GM19452 (cell line): ENCODE data around the gene DLG1.
"Not testable (repeated sequence)": the region's sequence is repeated elsewhere in the genome, so short reads cannot be mapped to it uniquely, and the experiment has no call there.

Experiments
- ATAC-seq: cut with Tn5 transposase; IDR thresholded peaks from one replicate; pipeline ENCODE4 v1.9.1; 2021; ENCODE audit not compliant: unreplicated experiment

DLG1 gene

DNA sequence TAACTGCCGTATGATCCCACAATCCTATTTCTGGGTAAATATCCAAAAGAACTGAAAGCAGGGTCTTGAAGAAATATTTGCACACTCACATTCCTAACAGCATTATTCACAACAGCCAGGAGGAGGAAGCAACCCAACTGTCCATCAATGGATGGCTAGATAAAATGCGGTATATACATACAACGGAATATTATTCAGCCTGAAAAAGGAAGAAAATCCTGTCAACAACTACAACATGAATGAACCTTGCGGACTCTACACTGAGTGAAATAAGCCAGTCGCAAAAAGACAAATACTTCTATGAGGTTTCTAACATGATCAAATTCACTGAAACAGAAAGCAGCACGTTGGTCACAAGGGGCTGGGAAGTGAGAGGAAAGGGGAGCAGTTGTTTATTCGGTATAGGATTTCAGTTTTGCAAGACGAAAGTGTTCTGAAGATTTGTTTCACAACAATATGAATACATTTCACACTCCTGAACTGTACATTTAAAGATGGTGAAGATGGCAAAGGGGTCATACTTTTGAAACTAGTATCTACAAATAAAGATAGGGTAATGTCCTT, 6.2 kb downstream of the DLG1 start:
- no peak for ATAC-seq

DNA sequence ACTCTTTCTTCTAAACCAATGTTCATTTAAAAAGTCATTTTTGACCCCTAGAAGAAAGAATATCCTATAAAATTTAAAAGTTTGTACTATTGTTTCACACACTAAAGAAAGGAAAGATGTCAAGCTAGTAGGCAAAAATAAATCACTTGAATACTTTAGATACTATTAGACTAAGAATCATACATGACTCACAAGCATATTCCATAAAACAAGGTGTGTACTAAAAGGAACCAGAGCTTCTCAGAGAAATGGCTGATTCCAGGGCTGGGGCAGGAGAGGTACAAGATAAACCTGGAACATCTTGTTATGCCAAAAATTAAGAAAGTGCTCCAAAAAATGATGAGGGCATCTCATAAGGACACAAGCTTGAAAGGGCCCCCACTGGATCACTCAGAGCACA, 8.7 kb downstream of the DLG1 start:
- ATAC-seq: no peak

DNA sequence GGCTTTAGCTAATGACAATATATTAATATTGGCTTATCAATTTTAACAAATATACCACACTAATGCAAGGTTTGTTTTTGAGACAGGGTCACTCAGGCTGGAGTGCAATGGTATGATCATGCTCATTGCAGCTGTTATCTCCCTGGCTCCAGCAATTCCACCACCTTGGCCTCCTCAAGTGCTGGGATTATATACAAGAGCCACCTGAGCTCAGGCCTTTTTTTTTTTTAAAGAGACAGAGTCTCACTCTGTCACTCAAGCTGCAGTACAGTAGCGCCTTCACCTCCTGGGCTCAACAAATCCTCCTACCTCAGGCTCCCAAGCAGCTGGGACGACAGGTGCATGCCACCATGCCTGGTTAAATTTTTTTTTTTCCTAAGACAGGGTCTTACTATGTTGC, 11.7 kb downstream of the DLG1 start:
- no peak for ATAC-seq

DNA sequence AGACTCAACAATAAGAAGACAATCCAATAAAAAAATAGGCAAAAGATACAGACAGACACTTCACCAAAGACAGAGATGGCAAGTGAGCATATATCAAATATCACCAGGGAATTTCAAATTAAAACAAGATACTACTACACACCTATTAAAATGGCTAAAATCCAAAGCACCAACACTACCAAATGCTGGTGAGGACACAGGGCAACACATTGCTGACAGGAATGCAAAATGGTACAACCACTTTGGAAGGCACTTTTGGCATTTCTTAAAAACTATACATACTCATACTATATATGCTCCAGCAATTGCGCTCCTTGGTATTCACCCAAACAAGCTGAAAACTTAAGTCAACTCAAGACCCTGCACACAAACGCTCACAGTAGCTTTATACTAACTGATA, 12.9 kb downstream of the DLG1 start:
- no peak for ATAC-seq

DNA sequence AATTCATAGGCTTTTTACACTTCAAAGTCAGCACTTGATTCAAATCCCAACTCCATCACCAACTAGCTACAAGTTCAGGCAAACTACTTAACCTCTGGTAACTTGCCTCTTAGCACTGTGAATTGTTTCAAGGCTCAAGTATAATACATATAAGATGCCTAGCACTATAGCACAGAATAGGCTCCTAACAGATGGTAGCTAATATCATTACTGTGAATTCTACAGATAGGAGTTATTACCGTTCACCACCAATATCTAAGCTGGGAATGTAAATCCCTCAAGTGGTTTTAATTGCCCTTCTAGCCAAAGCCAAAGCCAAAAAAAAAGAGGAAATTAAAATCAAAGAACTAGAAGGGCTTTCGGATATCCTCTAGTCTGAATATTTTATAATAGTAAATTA, 15.4 kb downstream of the DLG1 start:
- no peak for ATAC-seq

DNA sequence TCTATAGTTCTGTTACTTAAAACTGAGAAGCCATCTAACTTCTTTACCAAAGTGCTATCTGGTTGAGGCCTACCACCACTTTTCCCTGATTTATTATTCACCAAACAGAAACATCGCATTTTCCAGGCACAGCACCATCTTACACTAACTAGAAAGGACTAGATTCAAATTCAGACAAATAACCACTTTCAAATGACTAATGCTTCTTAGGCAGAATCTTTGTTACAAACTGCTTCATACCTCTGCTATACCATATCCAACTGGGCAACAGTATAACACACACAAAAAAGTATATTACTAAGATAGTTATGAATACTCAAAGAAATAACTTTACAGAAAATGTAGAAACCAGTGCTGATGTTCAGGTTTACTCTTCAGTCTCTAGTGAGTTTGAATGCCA, 16.6 kb downstream of the DLG1 start:
- ATAC-seq: no peak

DNA sequence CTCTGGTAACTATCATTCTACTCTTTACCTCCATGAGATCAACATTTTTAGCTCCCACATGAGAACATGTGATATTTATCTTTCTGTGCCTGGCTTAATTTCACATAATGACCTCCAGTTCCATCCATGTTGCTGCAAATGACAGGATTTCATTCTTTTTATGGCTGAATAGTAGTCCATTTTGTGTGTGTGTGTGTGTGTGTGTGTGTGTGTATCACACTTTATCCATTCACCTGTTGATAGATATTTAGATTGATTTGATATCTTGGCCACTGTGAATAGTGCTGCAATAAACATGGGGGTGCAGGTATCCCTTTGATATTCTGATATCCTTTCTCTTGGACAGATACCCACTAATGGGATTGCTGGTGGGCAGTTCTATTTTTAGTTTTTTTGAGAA, 18.3 kb downstream of the DLG1 start:
- ATAC-seq: no peak

DNA sequence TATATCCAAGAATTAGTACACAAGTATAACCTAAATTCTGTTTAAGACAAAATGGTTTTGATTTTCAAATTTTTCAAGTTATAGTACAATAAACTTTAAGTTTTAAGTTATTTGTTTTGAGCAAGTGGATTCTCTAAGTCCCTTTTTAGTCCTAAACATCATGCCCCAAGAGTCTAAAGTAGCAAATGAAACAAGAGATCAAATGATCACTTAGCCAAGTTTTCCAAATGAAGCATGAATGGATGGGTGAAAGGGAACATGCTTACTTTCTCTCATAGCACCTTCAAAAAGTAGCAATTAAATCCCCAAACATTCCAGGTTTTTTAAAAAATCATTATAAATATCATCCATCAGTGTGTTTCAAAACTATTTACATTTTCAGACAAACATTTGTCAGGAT, 19.5 kb downstream of the DLG1 start:
- ATAC-seq: no peak

DNA sequence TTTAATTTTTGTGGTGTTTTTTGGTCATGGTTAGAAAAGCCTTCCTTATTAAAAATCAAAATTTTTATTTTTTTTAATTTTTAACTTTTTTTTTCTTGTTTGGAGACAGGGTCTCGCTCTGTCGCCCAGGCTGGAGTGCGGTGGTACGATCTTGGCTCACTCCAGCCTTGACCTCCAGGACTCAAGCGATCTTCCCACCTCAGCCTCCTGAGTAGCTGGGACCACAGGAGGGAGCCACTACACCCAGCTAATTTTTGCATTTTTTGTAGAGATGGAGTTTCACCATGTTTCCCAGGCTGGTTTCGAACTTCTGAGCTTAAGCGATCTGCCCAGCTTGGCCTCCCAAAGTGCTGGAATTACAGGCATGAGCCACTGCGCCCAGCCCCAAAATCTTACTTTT, 21.6 kb downstream of the DLG1 start:
- not testable (repeated sequence) for ATAC-seq

DNA sequence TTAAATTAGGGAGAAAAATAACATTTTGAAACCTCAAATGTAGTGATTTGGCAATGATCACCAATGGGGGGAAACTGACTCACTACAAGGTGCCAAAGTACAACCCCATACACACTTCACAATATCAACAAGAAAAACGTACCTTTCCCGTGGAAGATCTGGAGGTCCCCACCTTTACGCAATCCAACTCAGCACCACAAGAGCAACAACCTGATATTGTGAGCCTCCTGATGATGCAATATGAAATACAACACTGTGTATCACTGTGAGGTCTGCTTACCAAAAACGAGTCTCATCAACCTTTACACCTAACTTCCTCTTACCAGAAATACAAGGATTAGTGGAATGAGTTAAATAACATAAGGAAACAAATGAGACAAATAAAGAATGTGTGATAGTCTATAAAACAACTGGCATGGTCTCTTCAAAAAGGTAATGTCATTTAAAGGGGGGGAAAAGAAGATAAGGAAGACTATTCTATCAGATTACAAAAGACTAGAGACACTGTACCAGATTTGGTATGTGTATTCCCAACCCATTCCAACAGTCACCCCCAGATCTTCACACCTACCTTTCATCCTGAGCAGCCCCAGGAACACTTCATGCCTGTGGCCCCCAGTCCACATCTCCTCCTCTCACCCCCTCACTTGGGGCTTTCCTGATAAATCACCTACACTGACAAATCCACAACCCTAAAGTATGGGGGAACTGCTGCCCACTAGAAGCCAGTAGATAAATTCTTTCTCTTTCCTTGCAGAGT, 27.7 kb downstream of the DLG1 start:
- no peak for ATAC-seq

DNA sequence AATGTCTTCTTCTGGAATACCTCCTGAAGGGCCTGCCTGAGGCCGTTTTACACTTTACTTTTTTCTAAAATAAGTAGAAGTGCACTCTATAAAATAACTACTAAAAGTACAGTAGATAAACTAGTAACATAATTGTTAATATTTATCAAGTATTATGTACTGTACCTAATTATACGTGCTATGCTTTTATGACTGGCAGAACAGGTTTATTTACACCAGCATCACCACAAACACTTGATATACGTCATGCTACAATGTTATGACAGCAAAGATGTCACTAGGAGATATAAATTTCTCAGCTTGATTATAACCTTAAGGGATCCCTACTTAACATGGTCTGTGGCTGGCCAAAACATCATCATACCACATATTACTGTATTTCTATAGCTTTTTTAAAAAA, 29.4 kb downstream of the DLG1 start:
- ATAC-seq: no peak

DNA sequence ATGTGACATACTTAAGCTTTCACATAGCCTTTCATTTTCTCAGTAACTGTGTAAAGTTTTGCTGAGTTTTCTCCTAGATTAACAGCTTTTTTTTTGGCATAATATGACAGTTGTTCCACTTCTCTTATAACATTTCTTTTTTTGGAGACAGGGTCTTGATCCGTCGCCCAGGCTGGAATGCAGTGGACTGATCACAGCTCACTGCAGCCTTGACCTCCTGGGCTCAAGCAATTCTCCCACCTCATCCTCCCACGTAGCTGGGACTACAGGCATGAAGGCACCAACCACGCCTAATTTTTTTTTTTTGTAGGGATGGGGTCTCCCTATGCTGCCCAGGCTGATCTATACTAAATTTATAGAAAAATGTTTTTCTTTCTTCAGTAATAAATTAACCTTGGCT, 30.1 kb downstream of the DLG1 start:
- ATAC-seq: no peak

DNA sequence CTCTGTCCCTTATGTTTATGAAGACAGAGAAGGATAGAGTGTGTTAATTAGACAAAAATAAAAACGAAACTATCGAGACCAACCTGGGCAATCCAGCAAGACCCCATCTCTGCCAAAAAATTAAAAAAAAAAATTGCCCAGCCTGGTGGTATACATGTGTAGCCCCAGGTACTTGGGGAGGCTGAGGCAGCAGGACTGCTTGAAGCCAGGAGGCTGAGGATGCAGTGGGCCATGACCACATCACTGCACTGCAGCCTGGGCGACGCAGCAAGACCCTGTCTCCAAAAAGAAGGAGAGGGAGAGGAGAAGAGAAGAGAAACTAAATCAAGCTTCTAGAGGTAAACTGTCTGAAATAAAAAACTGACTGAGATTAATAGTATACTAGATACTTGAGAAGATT, 32.1 kb downstream of the DLG1 start:
- no peak for ATAC-seq

DNA sequence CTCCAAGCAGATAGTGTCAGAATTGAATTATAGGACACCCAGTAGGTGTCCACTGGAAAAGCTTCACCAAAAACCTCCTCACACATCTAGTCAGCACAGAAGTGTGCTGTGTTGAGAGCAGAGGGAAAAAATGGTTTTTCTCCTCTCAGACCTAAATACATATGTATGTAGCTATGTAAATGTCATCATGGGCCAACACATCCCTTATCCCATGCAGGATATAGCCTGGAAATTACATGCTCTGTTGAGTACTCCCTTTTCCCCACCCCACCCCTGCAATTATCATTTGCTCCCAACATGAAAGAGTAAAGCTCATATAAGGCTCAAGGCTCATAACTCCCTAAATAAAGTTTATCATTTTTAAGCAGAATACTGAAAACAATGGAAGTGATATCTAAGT, 35.7 kb downstream of the DLG1 start:
- no peak for ATAC-seq

DNA sequence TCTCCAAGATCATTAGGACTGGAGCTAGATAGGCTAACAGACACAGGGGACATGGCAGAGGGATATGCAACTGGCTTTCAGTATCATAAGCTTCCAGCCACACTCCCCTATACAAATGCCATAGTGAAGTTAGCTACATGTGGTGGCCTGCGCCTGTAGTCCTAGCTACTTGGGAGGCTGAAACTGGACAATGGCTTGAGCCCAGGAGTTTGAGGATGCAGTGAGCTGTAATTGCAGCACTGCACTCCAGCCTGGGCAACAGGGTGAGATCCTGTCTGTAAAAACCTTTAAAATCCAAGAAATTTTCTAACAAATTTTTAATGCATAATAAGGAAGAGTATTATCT, 37.3 kb downstream of the DLG1 start:
- ATAC-seq: no peak

DNA sequence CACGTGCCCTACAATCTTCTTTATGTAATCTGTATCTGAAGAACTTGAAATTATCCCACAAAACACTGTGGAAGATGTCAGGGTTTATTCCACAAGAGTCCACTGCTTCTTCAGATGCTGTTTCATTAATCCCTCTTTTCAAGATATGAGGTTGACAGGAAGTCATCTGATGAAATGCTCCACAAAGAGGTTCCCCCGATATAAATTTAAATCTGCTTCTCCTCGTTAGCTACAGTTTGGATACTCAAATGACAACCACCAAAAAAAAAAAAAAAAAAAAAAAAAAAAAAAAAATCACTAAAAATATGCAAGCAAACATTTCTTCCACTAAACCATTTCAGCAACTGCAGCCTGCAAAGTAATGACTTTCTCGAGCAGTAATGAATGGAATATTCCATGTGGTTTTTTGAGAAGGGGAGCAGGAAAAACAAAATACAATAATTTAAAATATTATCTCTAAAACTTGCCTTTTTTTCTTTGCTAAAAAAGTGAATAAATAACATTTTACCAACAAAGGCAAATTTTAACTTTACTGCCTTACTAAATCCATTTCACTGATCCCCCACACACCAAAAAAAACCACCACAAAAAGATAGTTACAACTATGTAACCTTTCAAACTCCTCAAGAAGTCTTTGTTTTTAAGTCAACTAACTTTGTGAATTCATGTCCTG, 37.8 kb downstream of the DLG1 start:
- ATAC-seq: no peak

DNA sequence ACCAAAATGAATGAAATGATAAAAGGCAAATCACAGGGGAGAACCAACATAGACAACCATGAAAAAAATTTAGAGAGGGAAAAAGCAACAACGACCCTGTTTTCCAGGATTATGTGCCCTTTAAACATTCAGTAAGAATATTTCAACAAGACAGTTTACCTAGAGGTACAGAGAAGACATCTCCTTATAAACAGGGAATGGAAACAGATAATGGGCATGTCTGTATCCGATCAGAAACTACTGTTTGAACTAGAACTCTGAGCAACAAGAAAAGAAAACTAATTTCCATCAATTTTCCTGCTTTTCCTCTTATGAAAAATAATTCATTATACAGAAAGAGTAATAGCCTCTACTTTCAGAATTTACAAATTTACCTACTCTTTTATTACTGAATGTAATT, 39.3 kb downstream of the DLG1 start:
- no peak for ATAC-seq

DNA sequence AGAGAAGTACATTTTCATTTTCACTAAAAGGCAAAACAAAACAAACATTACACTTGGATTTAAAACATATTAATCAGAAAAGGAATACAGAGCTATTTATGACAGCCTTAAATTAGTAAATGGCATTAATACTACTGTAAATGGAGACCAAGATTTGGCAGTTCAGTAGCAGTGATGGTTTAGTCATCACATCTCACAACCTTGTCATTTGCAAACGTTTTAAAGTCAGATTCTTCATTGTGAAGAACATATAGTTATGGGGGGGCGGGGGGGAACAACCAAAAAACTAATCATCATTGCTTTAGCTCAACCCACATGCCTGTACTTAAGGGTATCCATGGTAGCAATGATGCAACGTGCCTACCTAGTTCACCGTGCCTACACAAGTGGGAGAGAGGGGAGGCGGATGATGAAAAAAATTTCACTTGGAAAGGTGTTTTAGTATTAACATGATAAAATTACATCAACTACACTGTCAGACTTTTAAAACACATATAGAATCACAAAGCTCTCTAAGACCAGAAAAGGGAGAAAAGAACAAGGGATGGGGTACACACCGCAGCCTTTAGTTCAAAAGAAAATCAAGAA, 40.1 kb downstream of the DLG1 start:
- ATAC-seq: no peak

DNA sequence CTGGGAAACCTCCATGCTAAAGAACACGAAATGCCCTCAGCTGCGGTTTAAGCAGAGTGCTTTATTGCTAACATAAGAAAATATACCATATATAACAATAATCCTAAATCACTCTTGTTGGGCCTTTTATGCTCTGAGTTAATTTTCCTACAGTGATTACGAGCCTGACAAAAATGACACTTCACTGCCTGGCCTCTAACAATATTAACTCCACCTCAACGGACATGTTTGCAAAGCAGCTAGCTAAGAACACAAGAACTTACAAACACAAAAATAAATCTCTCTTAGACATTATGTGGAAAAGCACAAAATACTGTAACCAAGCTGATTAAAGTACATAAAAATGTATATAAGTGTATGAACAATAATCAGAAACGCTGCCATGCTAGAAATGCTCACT, 40.7 kb downstream of the DLG1 start:
- no peak for ATAC-seq

DNA sequence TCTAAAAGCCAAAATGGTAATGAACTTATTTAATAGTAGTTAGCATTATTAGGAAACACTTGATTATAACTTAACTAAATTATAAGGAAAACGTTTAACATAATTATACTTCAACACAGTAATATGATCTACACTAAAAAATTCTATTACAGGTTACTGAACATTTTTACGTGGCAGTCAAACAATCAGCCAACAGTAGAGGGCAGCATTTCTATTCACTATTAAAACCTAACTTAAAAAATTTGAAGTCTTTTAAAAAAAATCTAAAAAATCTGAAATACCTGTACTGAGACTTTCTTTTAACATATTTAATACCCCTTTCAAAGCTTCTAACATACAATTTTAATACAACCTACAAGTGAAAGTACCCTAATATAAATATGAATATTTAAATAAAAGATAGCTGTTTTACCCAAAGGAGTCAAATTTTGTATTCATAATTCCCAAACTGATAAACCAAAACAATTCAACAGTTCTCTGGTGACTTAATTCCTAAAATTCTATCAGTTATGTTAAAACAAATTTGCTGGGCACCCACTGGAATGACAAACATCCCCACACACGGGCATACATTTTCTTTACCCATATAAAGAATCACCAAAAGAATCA, 41.5 kb downstream of the DLG1 start:
- no peak for ATAC-seq

DNA sequence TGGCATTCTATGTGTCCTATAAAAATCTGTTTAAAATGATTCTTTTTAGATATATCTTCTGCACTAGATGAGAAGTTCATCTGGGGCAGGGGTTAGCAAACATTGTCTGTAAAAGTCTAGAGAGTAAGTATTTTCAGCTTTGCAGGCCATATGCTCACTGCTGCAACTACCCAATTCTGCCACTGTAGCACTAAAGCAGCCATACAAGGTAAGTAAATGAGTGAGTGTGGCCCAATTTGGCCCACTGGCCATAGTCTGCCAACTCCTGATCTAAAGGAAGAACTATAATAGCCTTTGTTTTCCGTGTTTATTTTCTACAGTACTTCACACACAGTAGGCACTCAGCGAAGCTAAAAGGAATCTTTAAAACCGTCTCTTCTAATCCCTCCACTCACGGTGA, 42.3 kb downstream of the DLG1 start:
- ATAC-seq: no peak
